DLD1 (cell line): Measurements from ENCODE around the gene FMO5.
"Not testable (repeated sequence)": the region's sequence is repeated elsewhere in the genome, so short reads cannot be mapped to it uniquely, and the experiment has no call there.

ENCODE experiments used
- in situ Hi-C: cut with HindIII; loops from 2 replicates; pipeline ENCODE4 v1.10.0; 2017; ENCODE audit warnings: low sequenced_read_pairs

The FMO5 gene

GRCh38 chr1:147157116-147157515 is 68.0 kb downstream of the FMO5 start:
- in situ Hi-C loops: not testable (repeated sequence)

- in situ Hi-C loops: no loop called here
Measured at GRCh38 chr1:147156642-147157041, 68.5 kb downstream of the FMO5 start.

- in situ Hi-C loops: no loop called here
Measured at GRCh38 chr1:147152772-147153171, 72.4 kb downstream of the FMO5 start.

GRCh38 chr1:147151244-147151643 is 73.9 kb downstream of the FMO5 start:
- in situ Hi-C loops: no loop called here

- in situ Hi-C loops: no loop called here
Measured at GRCh38 chr1:147142886-147143285, 82.3 kb downstream of the FMO5 start.
